ENCODE data around the gene FBXW10B. TPM values are rescaled to one million over a fixed set of nuclear protein-coding genes. Genes with fewer than 3 reads are reported as not detected.
"Not testable (repeated sequence)": the region's sequence is repeated elsewhere in the genome, so short reads cannot be mapped to it uniquely, and the experiment has no call there.

Gene FBXW10B
- total and polyA plus RNA-seq, 8 donors: 1.1 to 2.1 (median 1.4) TPM

GRCh38 chr17:15652960-15653359, 33.5 kb upstream of the FBXW10B start:
- no peak for ATAC-seq
- peaks cover 7 to 42% of the 10 kb centered on the region in 2 donors for H3K4me1 ChIP-seq
- H3K36me3 ChIP-seq: no peaks in the 10 kb centered on the region
- H3K9me3 ChIP-seq: no peaks in the 10 kb centered on the region
- intact Hi-C loops (cut with DNase I): no loop called here
- no peak overlapping the region for H3K27ac ChIP-seq
- no peak for DNase-seq
- H3K27me3 ChIP-seq: no peaks in the 10 kb centered on the region
- TF ChIP-seq, protein P1, sequence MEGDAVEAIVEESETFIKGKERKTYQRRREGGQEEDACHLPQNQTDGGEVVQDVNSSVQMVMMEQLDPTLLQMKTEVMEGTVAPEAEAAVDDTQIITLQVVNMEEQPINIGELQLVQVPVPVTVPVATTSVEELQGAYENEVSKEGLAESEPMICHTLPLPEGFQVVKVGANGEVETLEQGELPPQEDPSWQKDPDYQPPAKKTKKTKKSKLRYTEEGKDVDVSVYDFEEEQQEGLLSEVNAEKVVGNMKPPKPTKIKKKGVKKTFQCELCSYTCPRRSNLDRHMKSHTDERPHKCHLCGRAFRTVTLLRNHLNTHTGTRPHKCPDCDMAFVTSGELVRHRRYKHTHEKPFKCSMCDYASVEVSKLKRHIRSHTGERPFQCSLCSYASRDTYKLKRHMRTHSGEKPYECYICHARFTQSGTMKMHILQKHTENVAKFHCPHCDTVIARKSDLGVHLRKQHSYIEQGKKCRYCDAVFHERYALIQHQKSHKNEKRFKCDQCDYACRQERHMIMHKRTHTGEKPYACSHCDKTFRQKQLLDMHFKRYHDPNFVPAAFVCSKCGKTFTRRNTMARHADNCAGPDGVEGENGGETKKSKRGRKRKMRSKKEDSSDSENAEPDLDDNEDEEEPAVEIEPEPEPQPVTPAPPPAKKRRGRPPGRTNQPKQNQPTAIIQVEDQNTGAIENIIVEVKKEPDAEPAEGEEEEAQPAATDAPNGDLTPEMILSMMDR (IDR thresholded peaks at IDR 0.05): no peak
- no peak overlapping the region for H3K4me3 ChIP-seq

GRCh38 chr17:15651583-15652110, 32.1 kb upstream of the FBXW10B start:
- intact Hi-C loops (cut with DNase I): no loop called here
- peak; percentile 92 for ATAC-seq
- H3K27me3 ChIP-seq: no peaks in the 10 kb centered on the region
- H3K4me1 ChIP-seq: peaks cover 7 to 47% of the 10 kb centered on the region in 2 donors
- peak; percentile 85 to 97 (median 96) for DNase-seq
- peak overlapping the region; percentile 32 to 66 for H3K4me3 ChIP-seq
- H3K36me3 ChIP-seq: no peaks in the 10 kb centered on the region
- H3K9me3 ChIP-seq: no peaks in the 10 kb centered on the region
- H3K27ac ChIP-seq: peak overlapping the region; percentile 80 to 84
- TF ChIP-seq, protein P1 (IDR thresholded peaks at IDR 0.05): no peak

DNA sequence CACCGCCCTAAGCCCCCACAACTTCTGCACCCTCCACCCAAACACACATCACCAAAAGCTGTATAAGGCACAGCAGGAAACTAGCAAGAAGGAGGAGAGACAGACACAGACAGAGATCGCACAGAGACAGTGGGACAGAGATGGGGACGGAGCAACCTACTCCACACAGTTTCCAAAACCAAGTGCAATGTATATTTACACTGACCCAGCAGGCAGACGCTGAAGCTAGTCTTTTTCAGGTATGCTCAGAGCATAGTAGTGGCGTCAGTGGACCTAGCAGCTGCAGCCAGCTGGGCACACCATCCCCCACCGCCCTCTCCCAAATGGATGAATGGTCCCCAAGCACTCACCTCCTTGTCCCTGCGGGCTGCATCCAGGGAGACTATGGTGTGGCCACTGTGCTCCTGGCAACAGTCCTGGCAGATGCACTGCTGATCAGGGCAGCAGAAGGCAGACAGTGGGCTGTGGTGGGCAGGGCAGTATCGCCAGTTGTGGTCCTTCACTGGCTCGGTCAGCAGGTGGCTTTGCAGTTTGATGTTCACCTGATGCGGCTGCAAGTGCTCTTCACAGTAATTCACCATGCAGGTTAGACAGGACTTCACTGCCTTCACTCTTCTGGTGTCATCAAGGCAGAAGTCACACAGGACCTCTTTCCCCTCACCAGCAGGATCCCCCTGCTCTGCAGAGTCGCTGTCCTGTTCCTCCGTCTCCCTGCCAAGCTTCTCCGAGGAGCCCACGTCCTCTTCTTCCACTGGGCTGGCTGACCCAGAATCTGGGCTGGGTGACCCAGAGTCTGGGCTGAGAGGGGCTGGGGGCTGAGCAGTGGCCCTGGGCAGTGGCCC, 31.5 kb upstream of the FBXW10B start:
- Histone ChIP-seq H3K27me3 (no peaks in the 10 kb centered on the region), H3K4me3 (peak overlapping the region; percentile 32 to 66), H3K4me1 (peaks cover 7 to 49% of the 10 kb centered on the region in 2 donors), H3K27ac (peak overlapping the region; percentile 80 to 84), H3K9me3 (no peaks in the 10 kb centered on the region), H3K36me3 (no peaks in the 10 kb centered on the region)
- TF ChIP-seq, protein P1 (IDR thresholded peaks at IDR 0.05): no peak
- peak in 2 of 4 donors; percentile 32 to 40 for DNase-seq
- peak; percentile 14 for ATAC-seq
- intact Hi-C loops (cut with DNase I): no loop called here

- H3K27me3 ChIP-seq: no peaks in the 10 kb centered on the region
- ATAC-seq: peak; percentile 10
- H3K36me3 ChIP-seq: no peaks in the 10 kb centered on the region
- intact Hi-C loops (cut with DNase I): no loop called here
- H3K4me1 ChIP-seq: peaks cover 10 to 57% of the 10 kb centered on the region in 2 donors
- TF ChIP-seq, protein P1 (IDR thresholded peaks at IDR 0.05): no peak
- H3K9me3 ChIP-seq: no peaks in the 10 kb centered on the region
- H3K4me3 ChIP-seq: peak overlapping the region; percentile 32 to 66
- peak in 1 of 4 donors; percentile 61 for DNase-seq
- peak overlapping the region; percentile 80 to 84 for H3K27ac ChIP-seq
Measured at GRCh38 chr17:15649861-15650421, 30.4 kb upstream of the FBXW10B start.

GRCh38 chr17:15648386-15648785, 28.9 kb upstream of the FBXW10B start:
- TF ChIP-seq, protein P1 (IDR thresholded peaks at IDR 0.05): no peak
- DNase-seq (no peak), ATAC-seq (no peak)
- H3K27me3 ChIP-seq: no peaks in the 10 kb centered on the region
- H3K36me3 ChIP-seq: no peaks in the 10 kb centered on the region
- peak overlapping the region in 1 of 2 donors; percentile 66 for H3K4me3 ChIP-seq
- peaks cover 10 to 57% of the 10 kb centered on the region in 2 donors for H3K4me1 ChIP-seq
- H3K9me3 ChIP-seq: no peaks in the 10 kb centered on the region
- intact Hi-C loops (cut with DNase I): no loop called here
- H3K27ac ChIP-seq: no peak overlapping the region

DNA sequence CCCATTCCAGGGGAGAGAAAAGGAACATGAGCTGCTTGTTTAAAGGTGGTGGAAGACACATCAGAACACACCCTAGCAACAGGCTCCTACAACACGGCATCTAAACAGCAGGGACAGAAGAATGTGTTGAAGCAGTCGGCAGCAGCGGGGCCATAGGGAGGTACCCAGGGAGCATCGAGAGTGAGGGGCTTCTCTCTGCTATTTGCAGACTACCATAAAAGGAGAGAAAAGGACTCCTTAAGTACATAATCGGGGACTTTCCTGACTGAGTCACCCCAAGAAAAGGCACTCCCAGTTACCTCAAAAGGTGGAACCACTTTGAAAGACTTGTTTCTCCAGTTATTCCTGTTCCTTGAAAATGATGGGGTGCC, 26.4 kb upstream of the FBXW10B start:
- peak overlapping the region; percentile 19 to 60 for H3K27ac ChIP-seq
- peaks cover 7 to 41% of the 10 kb centered on the region in 2 donors for H3K4me1 ChIP-seq
- H3K9me3 ChIP-seq; intact Hi-C loops (cut with DNase I); H3K36me3 ChIP-seq; H3K4me3 ChIP-seq; H3K27me3 ChIP-seq: not testable (repeated sequence)
- peak; percentile 41 for ATAC-seq
- DNase-seq: peak in 1 of 4 donors; percentile 54

- DNase-seq; H3K36me3 ChIP-seq; H3K4me3 ChIP-seq; intact Hi-C loops (cut with DNase I); H3K27me3 ChIP-seq; H3K9me3 ChIP-seq: not testable (repeated sequence)
- H3K27ac ChIP-seq: peak overlapping the region; percentile 19 to 60
- ATAC-seq: peak; percentile 20
- peaks cover 3 to 35% of the 10 kb centered on the region in 2 donors for H3K4me1 ChIP-seq
Measured at GRCh38 chr17:15645099-15645941, 25.8 kb upstream of the FBXW10B start.
